NCI-H446 treated with DMSO at 0.1 percent for 48 hours (cell line): ENCODE measurements around the gene ROMO1.

ENCODE experiments used
- DNase-seq: peaks from one replicate; lab custom pipeline; 2025; lab: John Stamatoyannopoulos, UW

The ROMO1 gene

GRCh38 chr20:35699127-35699956 lies at the start of gene ROMO1, which contains the start of gene NFS1:
Gene ROMO1, plus strand, starts transcription at chr20:35699405. Its CDS starts 228 bp downstream, at chr20:35699633.
Gene NFS1, minus strand, starts transcription at chr20:35699352. Its CDS starts 64 bp downstream, at chr20:35699288.
- DNase-seq: peak; percentile 76

- no peak for DNase-seq
Observed at GRCh38 chr20:35650632-35651031, 48.6 kb upstream of the ROMO1 start.

GRCh38 chr20:35651958-35652357 lies 47.2 kb upstream of the ROMO1 start:
- no peak for DNase-seq

GRCh38 chr20:35652641-35653429 lies 46.4 kb upstream of the ROMO1 start:
- no peak for DNase-seq

- DNase-seq: no peak
Observed at GRCh38 chr20:35653430-35653734, 45.8 kb upstream of the ROMO1 start.

- DNase-seq: no peak
Observed at GRCh38 chr20:35653893-35654292, 45.3 kb upstream of the ROMO1 start.

- DNase-seq: no peak
Observed at GRCh38 chr20:35654415-35654814, 44.8 kb upstream of the ROMO1 start.

GRCh38 chr20:35657271-35657670 lies 41.9 kb upstream of the ROMO1 start:
- no peak for DNase-seq

GRCh38 chr20:35660122-35660937 lies 38.9 kb upstream of the ROMO1 start:
- DNase-seq: no peak

GRCh38 chr20:35661053-35661452 lies 38.2 kb upstream of the ROMO1 start:
- DNase-seq: no peak

- DNase-seq: no peak
Observed at GRCh38 chr20:35661908-35662307, 37.3 kb upstream of the ROMO1 start.

- DNase-seq: no peak
Observed at GRCh38 chr20:35662551-35662950, 36.7 kb upstream of the ROMO1 start.

GRCh38 chr20:35663516-35664465 lies 35.4 kb upstream of the ROMO1 start:
- no peak for DNase-seq

GRCh38 chr20:35664466-35665206 lies 34.6 kb upstream of the ROMO1 start, which contains the start of the genes CPNE1 and RBM12:
Gene CPNE1, minus strand, starts transcription at chr20:35664900. Its CDS starts 31,977 bp downstream, at chr20:35632923.
Gene RBM12, minus strand, starts transcription at chr20:35664900. Its CDS starts 9,578 bp downstream, at chr20:35655322.
- DNase-seq: peak; percentile 83

GRCh38 chr20:35665949-35666288 lies 33.3 kb upstream of the ROMO1 start:
- no peak for DNase-seq

GRCh38 chr20:35669221-35669620 lies 30.0 kb upstream of the ROMO1 start:
- no peak for DNase-seq

- no peak for DNase-seq
Observed at GRCh38 chr20:35669681-35670080, 29.5 kb upstream of the ROMO1 start.

- DNase-seq: no peak
Observed at GRCh38 chr20:35673884-35674283, 25.3 kb upstream of the ROMO1 start.

- no peak for DNase-seq
Observed at GRCh38 chr20:35674921-35675320, 24.3 kb upstream of the ROMO1 start.

- DNase-seq: no peak
Observed at GRCh38 chr20:35680452-35681183, 18.6 kb upstream of the ROMO1 start.
